Measurements from ENCODE around the gene ULK1. TPM values are rescaled to one million over a fixed set of nuclear protein-coding genes. Genes with fewer than 3 reads are reported as not detected.

ULK1 gene
- total RNA-seq, 4 donors from 2014 or later: 17.5 to 140 (median 28.0) TPM

DNA sequence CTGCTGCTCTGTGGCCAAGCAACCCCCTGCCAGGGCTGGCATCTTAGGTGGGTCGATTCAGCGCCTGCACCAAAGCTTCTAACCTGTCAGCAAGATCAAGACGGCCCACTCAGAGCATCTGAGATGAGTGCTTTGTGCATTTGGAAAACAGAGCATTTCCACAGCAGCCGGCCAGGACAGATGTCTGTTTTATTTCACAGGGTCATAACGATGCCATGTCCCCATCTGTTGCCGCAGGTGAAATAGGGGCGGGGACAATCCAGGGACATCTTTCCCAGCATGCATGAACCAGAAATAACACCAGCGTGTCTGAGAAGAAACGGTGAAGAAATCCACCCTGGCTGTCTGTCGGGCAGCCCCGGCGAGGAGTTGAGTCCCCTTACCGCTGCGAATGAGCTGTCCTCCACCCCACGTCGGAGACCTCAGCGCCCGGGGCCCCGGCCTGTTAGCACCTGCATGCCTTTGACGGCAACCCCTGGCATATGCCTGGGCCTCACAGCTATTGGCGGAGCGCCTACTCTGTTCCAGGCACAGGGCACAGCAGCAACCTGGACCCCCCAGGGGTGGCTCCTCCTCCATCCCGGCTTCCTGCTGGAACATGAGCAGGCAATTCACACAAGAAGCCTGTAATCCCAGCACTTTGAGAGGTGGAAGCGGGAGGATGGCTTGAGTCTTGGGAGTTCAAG, 30.6 kb upstream of the ULK1 start:
- TF ChIP-seq POLR2A (IDR thresholded peaks at IDR 0.05): no peak
- TF ChIP-seq, protein P1, sequence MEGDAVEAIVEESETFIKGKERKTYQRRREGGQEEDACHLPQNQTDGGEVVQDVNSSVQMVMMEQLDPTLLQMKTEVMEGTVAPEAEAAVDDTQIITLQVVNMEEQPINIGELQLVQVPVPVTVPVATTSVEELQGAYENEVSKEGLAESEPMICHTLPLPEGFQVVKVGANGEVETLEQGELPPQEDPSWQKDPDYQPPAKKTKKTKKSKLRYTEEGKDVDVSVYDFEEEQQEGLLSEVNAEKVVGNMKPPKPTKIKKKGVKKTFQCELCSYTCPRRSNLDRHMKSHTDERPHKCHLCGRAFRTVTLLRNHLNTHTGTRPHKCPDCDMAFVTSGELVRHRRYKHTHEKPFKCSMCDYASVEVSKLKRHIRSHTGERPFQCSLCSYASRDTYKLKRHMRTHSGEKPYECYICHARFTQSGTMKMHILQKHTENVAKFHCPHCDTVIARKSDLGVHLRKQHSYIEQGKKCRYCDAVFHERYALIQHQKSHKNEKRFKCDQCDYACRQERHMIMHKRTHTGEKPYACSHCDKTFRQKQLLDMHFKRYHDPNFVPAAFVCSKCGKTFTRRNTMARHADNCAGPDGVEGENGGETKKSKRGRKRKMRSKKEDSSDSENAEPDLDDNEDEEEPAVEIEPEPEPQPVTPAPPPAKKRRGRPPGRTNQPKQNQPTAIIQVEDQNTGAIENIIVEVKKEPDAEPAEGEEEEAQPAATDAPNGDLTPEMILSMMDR (IDR thresholded peaks at IDR 0.05): no peak
- no peak for TF ChIP-seq POLR2AphosphoS5 (IDR thresholded peaks at IDR 0.05)
- no peak for TF ChIP-seq EP300 (IDR thresholded peaks at IDR 0.05; ENCODE audit: low read depth)
- Histone ChIP-seq H3K36me3 (no peaks in the 10 kb centered on the region), H3K4me3 (no peak overlapping the region), H3K27me3 (no peaks in the 10 kb centered on the region), H3K27ac (no peak overlapping the region), H3K4me1 (peaks cover 0 to 6% (median 0%) of the 10 kb centered on the region in 4 donors), H3K9me3 (no peaks in the 10 kb centered on the region)
- 72 to 78% methylated on average over 1 to 23 of the region's 24 CpGs for WGBS, 2 donors (ENCODE audit: low coverage in 1 of 2)
- in situ Hi-C loops (cut with MboI; ENCODE audit: low pct_ligation_motif_present in 1 of 4, low pct_unique_long_range_greater_than_20kb in 1 of 4, low sequenced_read_pairs in 3 of 4) (no loop called here), intact Hi-C loops (cut with DNase I; ENCODE audit: low total_unique reads) (no loop called here)
- no peak for DNase-seq

DNA sequence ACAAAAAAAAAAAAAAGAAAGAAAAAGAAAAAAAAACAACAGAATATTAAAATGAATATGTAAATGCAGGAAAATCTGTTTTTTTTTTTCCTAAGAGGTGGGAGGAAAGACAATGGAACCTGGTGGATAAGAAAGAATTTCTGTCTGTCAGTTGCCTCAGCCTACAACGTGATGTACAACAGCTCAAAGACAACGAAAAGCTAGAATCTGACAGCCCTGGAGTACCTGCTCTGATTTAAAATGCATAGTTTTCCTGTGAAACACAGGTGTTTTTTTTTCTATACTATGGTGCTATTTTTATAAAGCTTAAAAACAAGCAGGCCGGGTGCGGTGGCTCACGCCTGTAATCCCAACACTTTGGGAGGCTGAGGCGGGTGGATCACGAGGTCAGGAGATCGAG, 30.0 kb upstream of the ULK1 start:
- intact Hi-C loops (cut with DNase I; ENCODE audit: low total_unique reads) (no loop called here), in situ Hi-C loops (cut with MboI; ENCODE audit: low pct_ligation_motif_present in 1 of 4, low pct_unique_long_range_greater_than_20kb in 1 of 4, low sequenced_read_pairs in 3 of 4) (no loop called here)
- no peaks in the 10 kb centered on the region for H3K27me3 ChIP-seq
- no peak for DNase-seq
- no peak overlapping the region for H3K27ac ChIP-seq
- 67 to 86% methylated on average over 2 to 8 of the region's 8 CpGs for WGBS, 2 donors (ENCODE audit: low coverage in 1 of 2)
- TF ChIP-seq, protein P1 (IDR thresholded peaks at IDR 0.05): no peak
- no peak for TF ChIP-seq POLR2AphosphoS5 (IDR thresholded peaks at IDR 0.05)
- TF ChIP-seq EP300 (IDR thresholded peaks at IDR 0.05; ENCODE audit: low read depth): no peak
- no peak for TF ChIP-seq POLR2A (IDR thresholded peaks at IDR 0.05)
- no peak overlapping the region for H3K4me3 ChIP-seq
- no peaks in the 10 kb centered on the region for H3K36me3 ChIP-seq
- H3K9me3 ChIP-seq: no peaks in the 10 kb centered on the region
- H3K4me1 ChIP-seq: peaks cover 0 to 6% (median 0%) of the 10 kb centered on the region in 4 donors

DNA sequence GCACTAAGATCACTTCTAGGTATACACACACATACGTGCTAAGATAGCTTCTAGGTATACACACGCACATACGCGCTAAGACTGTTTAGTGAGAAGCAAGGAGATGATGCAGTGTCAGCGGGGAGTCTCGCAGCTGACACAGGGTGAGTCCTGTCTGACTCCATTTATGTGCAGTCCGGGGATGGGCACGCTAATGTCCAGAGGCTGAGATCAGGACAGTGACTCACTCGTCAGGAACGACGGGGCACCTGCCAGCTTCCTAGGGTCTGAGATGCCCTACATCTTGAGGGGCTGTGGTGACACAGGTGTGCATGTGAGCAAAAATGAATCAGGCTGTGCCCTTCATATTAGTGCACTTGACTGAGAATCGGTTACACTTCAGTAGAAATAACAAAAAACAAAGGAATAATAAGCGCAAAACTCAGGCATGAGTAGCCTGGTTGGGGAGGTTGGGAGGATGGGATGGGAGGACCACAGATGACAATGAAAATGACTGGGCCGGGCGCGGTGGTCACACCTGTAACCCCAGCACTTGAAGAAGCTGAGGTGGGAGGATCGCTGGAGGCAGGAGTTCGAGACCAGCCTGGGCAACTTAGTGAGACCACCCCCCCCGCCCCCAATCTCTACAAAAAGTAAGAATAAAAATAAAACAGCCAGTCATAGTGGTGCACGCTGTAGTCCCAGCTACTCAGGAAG, 29.1 kb upstream of the ULK1 start:
- intact Hi-C loops (cut with DNase I; ENCODE audit: low total_unique reads): no loop called here
- H3K36me3 ChIP-seq: no peaks in the 10 kb centered on the region
- TF ChIP-seq POLR2AphosphoS5 (IDR thresholded peaks at IDR 0.05): no peak
- TF ChIP-seq EP300 (IDR thresholded peaks at IDR 0.05; ENCODE audit: low read depth): no peak
- TF ChIP-seq, protein P1 (IDR thresholded peaks at IDR 0.05): no peak
- no peak for TF ChIP-seq POLR2A (IDR thresholded peaks at IDR 0.05)
- H3K27me3 ChIP-seq: no peaks in the 10 kb centered on the region
- no peak overlapping the region for H3K27ac ChIP-seq
- 85 to 88% methylated on average over 6 to 20 of the region's 20 CpGs for WGBS, 2 donors (ENCODE audit: low coverage in 1 of 2)
- in situ Hi-C loops (cut with MboI; ENCODE audit: low pct_ligation_motif_present in 1 of 4, low pct_unique_long_range_greater_than_20kb in 1 of 4, low sequenced_read_pairs in 3 of 4): no loop called here
- H3K9me3 ChIP-seq: no peaks in the 10 kb centered on the region
- no peak for DNase-seq
- H3K4me1 ChIP-seq: peaks cover 0 to 5% (median 0%) of the 10 kb centered on the region in 4 donors
- no peak overlapping the region for H3K4me3 ChIP-seq

DNA sequence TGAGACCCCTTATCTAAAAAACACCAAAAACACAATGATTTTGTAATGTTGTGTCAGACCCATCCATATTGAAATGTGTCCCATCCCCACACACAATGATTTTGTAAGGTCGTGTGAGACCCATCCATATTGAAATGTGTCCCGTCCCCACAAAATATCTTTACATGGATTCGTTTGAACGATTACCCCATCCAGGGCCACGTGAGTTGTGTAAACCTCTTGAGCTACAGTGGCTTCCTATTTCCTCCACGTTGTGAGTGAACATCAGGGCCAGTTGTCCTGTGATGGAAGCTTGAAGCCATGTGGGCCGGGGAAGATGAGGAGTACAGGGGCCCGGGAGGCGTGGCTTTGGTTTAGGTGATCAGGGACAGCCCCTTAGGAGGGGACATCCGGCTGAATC, 27.0 kb upstream of the ULK1 start:
- H3K9me3 ChIP-seq: no peaks in the 10 kb centered on the region
- intact Hi-C loops (cut with DNase I; ENCODE audit: low total_unique reads) (no loop called here), in situ Hi-C loops (cut with MboI; ENCODE audit: low pct_ligation_motif_present in 1 of 4, low pct_unique_long_range_greater_than_20kb in 1 of 4, low sequenced_read_pairs in 3 of 4) (no loop called here)
- H3K4me1 ChIP-seq: no peaks in the 10 kb centered on the region
- no peak for DNase-seq
- 85% methylated on average over 10 of the region's 10 CpGs; no CpG with 5 or more reads in 1 of the 2 donors for WGBS, 2 donors (ENCODE audit: low coverage in 1 of 2)
- TF ChIP-seq EP300 (IDR thresholded peaks at IDR 0.05; ENCODE audit: low read depth) (no peak), POLR2A (IDR thresholded peaks at IDR 0.05) (no peak), POLR2AphosphoS5 (IDR thresholded peaks at IDR 0.05) (no peak)
- TF ChIP-seq, protein P1 (IDR thresholded peaks at IDR 0.05): no peak
- no peak overlapping the region for H3K27ac ChIP-seq
- H3K36me3 ChIP-seq: no peaks in the 10 kb centered on the region
- no peaks in the 10 kb centered on the region for H3K27me3 ChIP-seq
- H3K4me3 ChIP-seq: no peak overlapping the region
